ENCODE measurements around the gene BDH2. TPM values are rescaled to one million over a fixed set of nuclear protein-coding genes. Genes with fewer than 3 reads are reported as not detected.

The BDH2 gene
- polyA plus RNA-seq, 1 donor from 2014 or later = 12.9 TPM

DNA sequence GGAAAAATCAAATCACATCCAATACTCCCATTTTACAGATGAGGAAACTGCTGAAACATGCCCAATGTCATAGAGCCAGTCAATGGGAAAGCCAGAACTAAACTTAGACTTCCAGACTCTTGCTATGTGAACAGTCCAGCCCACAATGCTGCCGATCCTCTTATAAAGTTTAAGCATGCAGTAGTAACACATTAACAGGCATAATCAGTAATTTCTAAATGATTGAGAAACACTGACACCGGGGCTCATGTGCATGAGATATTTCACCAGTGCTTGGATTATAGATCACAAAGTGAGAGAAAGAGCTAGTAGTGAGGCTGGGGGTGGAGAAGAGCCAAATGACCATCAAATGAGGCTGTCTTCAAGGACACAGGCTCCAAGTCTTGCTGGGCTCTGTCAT is 2.5 kb downstream of the BDH2 start:
- no peak overlapping the region for H3K4me3 ChIP-seq (ENCODE audit: low read length)
- TF ChIP-seq POLR2AphosphoS5 (IDR thresholded peaks at IDR 0.05) = no peak
- TF ChIP-seq TAF1 (IDR thresholded peaks at IDR 0.05; ENCODE audit: low read depth) = no peak
- TF ChIP-seq RAD21 (conservative IDR thresholded peaks at IDR 0.05) = no peak
- TF ChIP-seq EZH2 (IDR thresholded peaks at IDR 0.05; ENCODE audit: borderline replicate concordance, insufficient read depth, low read length, poor library complexity, severe bottlenecking) = no peak
- TF ChIP-seq EP300 (conservative IDR thresholded peaks at IDR 0.05; ENCODE audit: poor library complexity, severe bottlenecking) = no peak
- TF ChIP-seq, protein P1, sequence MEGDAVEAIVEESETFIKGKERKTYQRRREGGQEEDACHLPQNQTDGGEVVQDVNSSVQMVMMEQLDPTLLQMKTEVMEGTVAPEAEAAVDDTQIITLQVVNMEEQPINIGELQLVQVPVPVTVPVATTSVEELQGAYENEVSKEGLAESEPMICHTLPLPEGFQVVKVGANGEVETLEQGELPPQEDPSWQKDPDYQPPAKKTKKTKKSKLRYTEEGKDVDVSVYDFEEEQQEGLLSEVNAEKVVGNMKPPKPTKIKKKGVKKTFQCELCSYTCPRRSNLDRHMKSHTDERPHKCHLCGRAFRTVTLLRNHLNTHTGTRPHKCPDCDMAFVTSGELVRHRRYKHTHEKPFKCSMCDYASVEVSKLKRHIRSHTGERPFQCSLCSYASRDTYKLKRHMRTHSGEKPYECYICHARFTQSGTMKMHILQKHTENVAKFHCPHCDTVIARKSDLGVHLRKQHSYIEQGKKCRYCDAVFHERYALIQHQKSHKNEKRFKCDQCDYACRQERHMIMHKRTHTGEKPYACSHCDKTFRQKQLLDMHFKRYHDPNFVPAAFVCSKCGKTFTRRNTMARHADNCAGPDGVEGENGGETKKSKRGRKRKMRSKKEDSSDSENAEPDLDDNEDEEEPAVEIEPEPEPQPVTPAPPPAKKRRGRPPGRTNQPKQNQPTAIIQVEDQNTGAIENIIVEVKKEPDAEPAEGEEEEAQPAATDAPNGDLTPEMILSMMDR (IDR thresholded peaks at IDR 0.05; ENCODE audit: poor library complexity, severe bottlenecking) = no peak
- no peak for TF ChIP-seq SMC3 (conservative IDR thresholded peaks at IDR 0.05; ENCODE audit: poor library complexity)
- TF ChIP-seq, protein P2, sequence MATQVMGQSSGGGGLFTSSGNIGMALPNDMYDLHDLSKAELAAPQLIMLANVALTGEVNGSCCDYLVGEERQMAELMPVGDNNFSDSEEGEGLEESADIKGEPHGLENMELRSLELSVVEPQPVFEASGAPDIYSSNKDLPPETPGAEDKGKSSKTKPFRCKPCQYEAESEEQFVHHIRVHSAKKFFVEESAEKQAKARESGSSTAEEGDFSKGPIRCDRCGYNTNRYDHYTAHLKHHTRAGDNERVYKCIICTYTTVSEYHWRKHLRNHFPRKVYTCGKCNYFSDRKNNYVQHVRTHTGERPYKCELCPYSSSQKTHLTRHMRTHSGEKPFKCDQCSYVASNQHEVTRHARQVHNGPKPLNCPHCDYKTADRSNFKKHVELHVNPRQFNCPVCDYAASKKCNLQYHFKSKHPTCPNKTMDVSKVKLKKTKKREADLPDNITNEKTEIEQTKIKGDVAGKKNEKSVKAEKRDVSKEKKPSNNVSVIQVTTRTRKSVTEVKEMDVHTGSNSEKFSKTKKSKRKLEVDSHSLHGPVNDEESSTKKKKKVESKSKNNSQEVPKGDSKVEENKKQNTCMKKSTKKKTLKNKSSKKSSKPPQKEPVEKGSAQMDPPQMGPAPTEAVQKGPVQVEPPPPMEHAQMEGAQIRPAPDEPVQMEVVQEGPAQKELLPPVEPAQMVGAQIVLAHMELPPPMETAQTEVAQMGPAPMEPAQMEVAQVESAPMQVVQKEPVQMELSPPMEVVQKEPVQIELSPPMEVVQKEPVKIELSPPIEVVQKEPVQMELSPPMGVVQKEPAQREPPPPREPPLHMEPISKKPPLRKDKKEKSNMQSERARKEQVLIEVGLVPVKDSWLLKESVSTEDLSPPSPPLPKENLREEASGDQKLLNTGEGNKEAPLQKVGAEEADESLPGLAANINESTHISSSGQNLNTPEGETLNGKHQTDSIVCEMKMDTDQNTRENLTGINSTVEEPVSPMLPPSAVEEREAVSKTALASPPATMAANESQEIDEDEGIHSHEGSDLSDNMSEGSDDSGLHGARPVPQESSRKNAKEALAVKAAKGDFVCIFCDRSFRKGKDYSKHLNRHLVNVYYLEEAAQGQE (IDR thresholded peaks at IDR 0.05; ENCODE audit: borderline replicate concordance) = no peak
- TF ChIP-seq MXI1 (conservative IDR thresholded peaks at IDR 0.05; ENCODE audit: poor library complexity, severe bottlenecking) = no peak
- H3K9me2 ChIP-seq (ENCODE audit: insufficient read depth, low read length) = no peaks in the 10 kb centered on the region
- no peak overlapping the region for H3K9ac ChIP-seq (ENCODE audit: low read length)
- no peaks in the 10 kb centered on the region for H3K9me3 ChIP-seq (ENCODE audit: low read length)
- no peaks in the 10 kb centered on the region for H3K27me3 ChIP-seq (ENCODE audit: insufficient read depth, low read depth, low read length)
- no peak overlapping the region for H3K4me2 ChIP-seq (ENCODE audit: low read length)
- H3K36me3 ChIP-seq (ENCODE audit: insufficient read depth, low read length) = no peaks in the 10 kb centered on the region
- no peaks in the 10 kb centered on the region for H3F3A ChIP-seq (ENCODE audit: insufficient read depth, low read length, poor library complexity, severe bottlenecking)
- H3K79me2 ChIP-seq (replicated peaks; ENCODE audit: insufficient read depth, low read length) = peaks cover 11% of the 10 kb centered on the region
- H3K27ac ChIP-seq (ENCODE audit: low read length) = no peak overlapping the region
- H2AFZ ChIP-seq (ENCODE audit: low read depth, low read length) = no peak overlapping the region
- H4K20me1 ChIP-seq (ENCODE audit: insufficient read depth) = no peaks in the 10 kb centered on the region

DNA sequence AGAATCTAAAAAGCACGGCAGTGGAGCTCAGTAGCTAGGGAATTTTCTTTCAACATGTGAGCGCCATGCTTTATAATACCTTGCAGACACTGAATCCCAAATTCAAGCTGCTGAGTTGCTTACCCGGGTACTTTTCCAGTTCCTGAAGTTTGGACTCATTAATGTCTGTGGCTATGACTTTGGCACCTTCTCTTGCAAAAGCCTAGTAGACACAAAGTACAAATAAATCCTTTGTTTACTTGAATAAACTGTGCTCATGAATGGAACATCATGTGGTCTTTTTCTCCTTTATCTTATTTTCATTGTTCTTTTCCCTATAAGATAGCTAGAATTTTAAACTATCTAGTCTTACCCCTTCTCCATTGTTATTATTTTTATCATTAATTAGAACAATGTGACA is 4.6 kb downstream of the BDH2 start:
- no peak overlapping the region for H3K4me2 ChIP-seq (ENCODE audit: low read length)
- H3K4me3 ChIP-seq (ENCODE audit: low read length) = no peak overlapping the region
- no peaks in the 10 kb centered on the region for H3K9me2 ChIP-seq (ENCODE audit: insufficient read depth, low read length)
- no peaks in the 10 kb centered on the region for H4K20me1 ChIP-seq (ENCODE audit: insufficient read depth)
- no peak overlapping the region for H2AFZ ChIP-seq (ENCODE audit: low read depth, low read length)
- H3K79me2 ChIP-seq (replicated peaks; ENCODE audit: insufficient read depth, low read length) = peaks cover 11% of the 10 kb centered on the region
- no peaks in the 10 kb centered on the region for H3F3A ChIP-seq (ENCODE audit: insufficient read depth, low read length, poor library complexity, severe bottlenecking)
- H3K9ac ChIP-seq (ENCODE audit: low read length) = no peak overlapping the region
- no peak overlapping the region for H3K27ac ChIP-seq (ENCODE audit: low read length)
- no peaks in the 10 kb centered on the region for H3K36me3 ChIP-seq (ENCODE audit: insufficient read depth, low read length)
- H3K27me3 ChIP-seq (ENCODE audit: insufficient read depth, low read depth, low read length) = no peaks in the 10 kb centered on the region
- H3K9me3 ChIP-seq (ENCODE audit: low read length) = no peaks in the 10 kb centered on the region
- TF ChIP-seq, protein P1 (IDR thresholded peaks at IDR 0.05; ENCODE audit: poor library complexity, severe bottlenecking) = no peak
- TF ChIP-seq SMC3 (conservative IDR thresholded peaks at IDR 0.05; ENCODE audit: poor library complexity) (no peak), RAD21 (conservative IDR thresholded peaks at IDR 0.05) (no peak), TAF1 (IDR thresholded peaks at IDR 0.05; ENCODE audit: low read depth) (no peak), MXI1 (conservative IDR thresholded peaks at IDR 0.05; ENCODE audit: poor library complexity, severe bottlenecking) (no peak), EP300 (conservative IDR thresholded peaks at IDR 0.05; ENCODE audit: poor library complexity, severe bottlenecking) (no peak), POLR2AphosphoS5 (IDR thresholded peaks at IDR 0.05) (no peak), EZH2 (IDR thresholded peaks at IDR 0.05; ENCODE audit: borderline replicate concordance, insufficient read depth, low read length, poor library complexity, severe bottlenecking) (no peak)
- TF ChIP-seq, protein P2 (IDR thresholded peaks at IDR 0.05; ENCODE audit: borderline replicate concordance) = no peak
